Measurements from ENCODE around the gene HDAC4.

The HDAC4 gene

DNA sequence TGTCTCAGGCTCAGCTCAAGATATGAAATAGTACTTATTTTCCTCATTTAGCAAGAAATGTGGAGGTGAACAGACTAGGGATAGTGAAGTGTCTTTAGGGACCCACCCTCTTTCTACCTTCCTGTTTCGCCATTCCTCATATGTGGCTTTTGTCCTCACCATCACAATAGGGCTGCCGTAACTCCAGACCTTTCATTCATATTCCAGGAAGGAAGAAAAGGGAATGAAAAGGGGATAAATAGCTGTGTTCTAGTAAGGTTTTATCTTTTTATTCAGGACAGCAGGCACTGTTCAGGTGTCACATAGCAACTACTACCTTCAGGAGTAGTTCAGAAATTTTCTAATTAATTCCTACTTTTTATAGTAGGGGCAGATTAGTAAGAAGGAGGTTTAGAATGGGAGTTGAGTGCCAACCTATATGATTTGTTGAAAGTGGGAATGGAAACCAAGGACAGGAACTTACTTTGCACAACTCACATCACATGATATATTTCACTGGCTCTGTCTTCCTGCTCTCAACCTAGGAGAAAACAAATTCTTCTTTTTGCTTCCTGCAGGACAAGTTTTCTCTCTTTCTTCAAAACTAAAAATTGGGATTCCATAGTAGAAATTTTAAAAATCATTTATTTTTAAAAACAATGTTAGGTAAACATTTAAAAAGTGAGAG, 36.0 kb upstream of the HDAC4 start:
- TF ChIP-seq, protein P1, sequence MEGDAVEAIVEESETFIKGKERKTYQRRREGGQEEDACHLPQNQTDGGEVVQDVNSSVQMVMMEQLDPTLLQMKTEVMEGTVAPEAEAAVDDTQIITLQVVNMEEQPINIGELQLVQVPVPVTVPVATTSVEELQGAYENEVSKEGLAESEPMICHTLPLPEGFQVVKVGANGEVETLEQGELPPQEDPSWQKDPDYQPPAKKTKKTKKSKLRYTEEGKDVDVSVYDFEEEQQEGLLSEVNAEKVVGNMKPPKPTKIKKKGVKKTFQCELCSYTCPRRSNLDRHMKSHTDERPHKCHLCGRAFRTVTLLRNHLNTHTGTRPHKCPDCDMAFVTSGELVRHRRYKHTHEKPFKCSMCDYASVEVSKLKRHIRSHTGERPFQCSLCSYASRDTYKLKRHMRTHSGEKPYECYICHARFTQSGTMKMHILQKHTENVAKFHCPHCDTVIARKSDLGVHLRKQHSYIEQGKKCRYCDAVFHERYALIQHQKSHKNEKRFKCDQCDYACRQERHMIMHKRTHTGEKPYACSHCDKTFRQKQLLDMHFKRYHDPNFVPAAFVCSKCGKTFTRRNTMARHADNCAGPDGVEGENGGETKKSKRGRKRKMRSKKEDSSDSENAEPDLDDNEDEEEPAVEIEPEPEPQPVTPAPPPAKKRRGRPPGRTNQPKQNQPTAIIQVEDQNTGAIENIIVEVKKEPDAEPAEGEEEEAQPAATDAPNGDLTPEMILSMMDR (conservative IDR thresholded peaks at IDR 0.05; ENCODE audit: control insufficient read depth, insufficient read depth, low read depth, low read length) = no peak
- no peak overlapping the region for H3K4me3 ChIP-seq (ENCODE audit: control insufficient read depth, low read depth, low read length)
- no peak for DNase-seq (ENCODE audit: low read depth)

DNA sequence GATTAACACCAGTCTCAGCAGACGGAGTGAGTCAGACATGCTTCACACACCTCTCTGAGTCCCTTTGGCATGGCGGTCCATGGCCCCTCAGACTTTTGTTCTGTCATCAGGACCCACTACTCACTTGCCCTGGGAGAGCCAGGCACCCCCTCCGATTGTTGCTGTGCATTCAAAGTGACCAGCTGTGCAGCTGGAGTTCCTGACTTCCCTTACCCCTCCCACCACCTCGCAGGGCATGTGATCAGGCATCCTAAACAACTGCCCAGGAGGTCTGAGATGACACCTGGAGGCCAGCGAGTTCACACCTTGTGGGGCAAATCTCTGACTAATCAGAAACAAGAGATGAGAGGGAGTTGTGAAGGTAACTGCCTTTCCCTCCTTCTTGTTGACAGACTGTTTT, 35.3 kb upstream of the HDAC4 start:
- no peak overlapping the region for H3K4me3 ChIP-seq (ENCODE audit: control insufficient read depth, low read depth, low read length)
- DNase-seq (ENCODE audit: low read depth) = no peak
- TF ChIP-seq, protein P1 (conservative IDR thresholded peaks at IDR 0.05; ENCODE audit: control insufficient read depth, insufficient read depth, low read depth, low read length) = no peak

DNA sequence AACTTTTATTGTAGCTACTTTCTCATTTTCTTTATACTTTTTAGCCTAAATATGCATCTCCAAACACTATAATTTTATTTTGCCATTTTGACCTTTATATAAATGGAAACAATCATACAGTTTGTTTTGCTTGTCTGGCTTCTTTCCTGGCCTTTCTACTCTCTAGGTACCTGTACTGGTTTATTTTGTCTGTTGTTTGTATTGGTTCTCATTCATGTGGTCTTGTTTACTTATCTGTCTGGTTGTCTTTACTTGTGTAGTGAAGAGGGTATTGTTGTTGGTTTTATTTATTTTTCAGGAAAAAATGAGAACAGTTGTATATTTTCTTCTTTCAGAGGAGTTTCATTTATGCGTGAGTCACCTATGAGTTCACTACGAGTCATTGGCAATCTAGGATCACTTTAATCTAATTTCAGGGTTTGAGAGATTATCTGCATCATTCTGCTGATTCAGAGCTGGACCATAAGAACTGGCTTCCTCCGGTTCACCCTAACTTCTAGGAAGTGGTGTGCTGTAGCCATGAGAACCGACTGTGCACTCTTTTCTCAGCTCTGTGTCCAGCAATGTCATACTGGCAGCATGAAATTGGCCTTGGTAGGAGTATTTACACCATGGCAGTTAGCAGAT, 33.1 kb upstream of the HDAC4 start:
- peak; percentile 92 for DNase-seq (ENCODE audit: low read depth)
- TF ChIP-seq, protein P1 (conservative IDR thresholded peaks at IDR 0.05; ENCODE audit: control insufficient read depth, insufficient read depth, low read depth, low read length) = no peak
- no peak overlapping the region for H3K4me3 ChIP-seq (ENCODE audit: control insufficient read depth, low read depth, low read length)

DNA sequence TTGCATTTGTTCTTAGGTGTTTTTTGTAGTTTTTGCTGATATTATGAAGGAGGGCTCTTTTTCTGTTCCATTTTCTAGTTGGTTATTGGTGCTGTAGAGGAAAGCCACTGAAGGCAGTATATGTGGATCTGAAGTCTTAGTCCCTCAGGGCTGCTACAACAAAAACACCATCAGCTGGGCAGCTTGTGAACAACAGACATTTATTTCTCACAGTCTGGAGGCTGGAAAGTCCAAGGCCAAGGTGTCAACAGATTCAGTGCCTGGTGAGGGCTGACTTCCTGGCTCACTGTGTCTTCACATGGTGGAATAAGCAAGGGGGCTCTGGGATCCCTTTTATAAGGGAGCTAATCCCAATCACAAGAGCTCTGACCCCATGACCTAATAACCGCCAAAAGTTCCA, 31.4 kb upstream of the HDAC4 start:
- no peak overlapping the region for H3K4me3 ChIP-seq (ENCODE audit: control insufficient read depth, low read depth, low read length)
- no peak for DNase-seq (ENCODE audit: low read depth)
- TF ChIP-seq, protein P1 (conservative IDR thresholded peaks at IDR 0.05; ENCODE audit: control insufficient read depth, insufficient read depth, low read depth, low read length) = no peak

DNA sequence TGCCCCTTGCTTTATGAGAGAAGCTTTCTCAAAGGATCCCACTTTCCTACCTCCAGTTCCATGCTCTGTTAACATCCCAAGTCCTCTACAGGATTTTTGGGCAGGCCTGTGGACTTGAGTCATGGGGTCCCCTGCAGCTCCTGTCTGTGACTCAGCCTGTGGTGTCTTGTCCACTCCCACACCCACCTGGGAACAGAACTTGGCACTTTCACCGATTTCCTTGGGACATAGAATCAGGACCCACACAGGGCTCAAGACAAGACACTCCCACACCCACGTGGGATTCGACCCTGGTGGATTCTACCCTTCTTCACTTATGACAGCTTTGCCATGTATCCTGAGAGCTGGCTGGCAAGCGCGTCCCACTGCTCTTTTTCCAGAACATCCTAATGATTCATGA, 30.7 kb upstream of the HDAC4 start:
- TF ChIP-seq, protein P1 (conservative IDR thresholded peaks at IDR 0.05; ENCODE audit: control insufficient read depth, insufficient read depth, low read depth, low read length) = no peak
- peak; percentile 49 for DNase-seq (ENCODE audit: low read depth)
- H3K4me3 ChIP-seq (ENCODE audit: control insufficient read depth, low read depth, low read length) = no peak overlapping the region

DNA sequence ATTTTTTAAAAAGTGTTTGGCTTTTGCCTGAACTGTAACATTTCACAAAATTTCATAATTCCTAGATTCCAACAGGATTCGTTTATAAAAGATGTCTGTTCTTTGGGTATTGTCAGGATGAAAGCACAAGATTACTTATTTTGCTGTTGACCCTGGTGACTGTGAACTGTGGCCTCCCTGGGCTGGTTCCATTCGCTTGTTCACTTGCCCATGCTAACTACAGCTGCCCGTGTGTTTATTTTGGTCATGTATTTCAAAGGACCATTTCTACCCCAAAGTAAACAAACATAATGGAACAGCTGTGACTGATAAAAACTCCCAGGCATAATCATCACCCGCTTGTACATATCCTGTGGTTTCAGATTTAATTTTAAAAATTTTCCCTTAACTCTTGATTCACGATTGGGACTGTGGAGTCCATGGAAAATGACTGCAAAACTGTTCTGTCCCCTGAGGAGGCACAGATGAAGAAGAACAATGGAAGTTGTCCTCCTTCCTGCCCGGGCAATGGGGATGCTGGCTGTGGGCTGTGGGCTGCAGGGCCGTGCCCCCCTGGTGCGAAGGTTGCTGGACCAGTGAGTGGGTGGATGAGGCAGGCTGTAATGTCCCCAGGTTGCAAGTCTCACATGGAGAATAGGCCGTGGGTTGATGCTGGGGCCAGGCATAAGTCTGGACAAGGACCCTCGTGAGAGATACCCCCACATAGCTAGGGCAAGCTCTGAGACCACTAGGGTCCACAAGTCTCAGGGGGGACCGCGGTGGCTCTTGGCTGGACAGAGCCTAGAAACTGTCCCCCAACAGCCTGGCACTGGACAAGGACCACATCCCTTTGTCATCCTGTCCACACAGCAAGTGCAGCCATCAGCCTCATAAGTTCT, 28.9 kb upstream of the HDAC4 start:
- DNase-seq (ENCODE audit: low read depth) = peak; percentile 68
- no peak overlapping the region for H3K4me3 ChIP-seq (ENCODE audit: control insufficient read depth, low read depth, low read length)
- TF ChIP-seq, protein P1 (conservative IDR thresholded peaks at IDR 0.05; ENCODE audit: control insufficient read depth, insufficient read depth, low read depth, low read length) = no peak

Data from fibroblast of mammary gland (primary cell).